Measurements from ENCODE around the gene RIPOR1.

The RIPOR1 gene, protein sequence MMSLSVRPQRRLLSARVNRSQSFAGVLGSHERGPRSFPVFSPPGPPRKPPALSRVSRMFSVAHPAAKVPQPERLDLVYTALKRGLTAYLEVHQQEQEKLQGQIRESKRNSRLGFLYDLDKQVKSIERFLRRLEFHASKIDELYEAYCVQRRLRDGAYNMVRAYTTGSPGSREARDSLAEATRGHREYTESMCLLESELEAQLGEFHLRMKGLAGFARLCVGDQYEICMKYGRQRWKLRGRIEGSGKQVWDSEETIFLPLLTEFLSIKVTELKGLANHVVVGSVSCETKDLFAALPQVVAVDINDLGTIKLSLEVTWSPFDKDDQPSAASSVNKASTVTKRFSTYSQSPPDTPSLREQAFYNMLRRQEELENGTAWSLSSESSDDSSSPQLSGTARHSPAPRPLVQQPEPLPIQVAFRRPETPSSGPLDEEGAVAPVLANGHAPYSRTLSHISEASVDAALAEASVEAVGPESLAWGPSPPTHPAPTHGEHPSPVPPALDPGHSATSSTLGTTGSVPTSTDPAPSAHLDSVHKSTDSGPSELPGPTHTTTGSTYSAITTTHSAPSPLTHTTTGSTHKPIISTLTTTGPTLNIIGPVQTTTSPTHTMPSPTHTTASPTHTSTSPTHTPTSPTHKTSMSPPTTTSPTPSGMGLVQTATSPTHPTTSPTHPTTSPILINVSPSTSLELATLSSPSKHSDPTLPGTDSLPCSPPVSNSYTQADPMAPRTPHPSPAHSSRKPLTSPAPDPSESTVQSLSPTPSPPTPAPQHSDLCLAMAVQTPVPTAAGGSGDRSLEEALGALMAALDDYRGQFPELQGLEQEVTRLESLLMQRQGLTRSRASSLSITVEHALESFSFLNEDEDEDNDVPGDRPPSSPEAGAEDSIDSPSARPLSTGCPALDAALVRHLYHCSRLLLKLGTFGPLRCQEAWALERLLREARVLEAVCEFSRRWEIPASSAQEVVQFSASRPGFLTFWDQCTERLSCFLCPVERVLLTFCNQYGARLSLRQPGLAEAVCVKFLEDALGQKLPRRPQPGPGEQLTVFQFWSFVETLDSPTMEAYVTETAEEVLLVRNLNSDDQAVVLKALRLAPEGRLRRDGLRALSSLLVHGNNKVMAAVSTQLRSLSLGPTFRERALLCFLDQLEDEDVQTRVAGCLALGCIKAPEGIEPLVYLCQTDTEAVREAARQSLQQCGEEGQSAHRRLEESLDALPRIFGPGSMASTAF

GRCh38 chr16:67528222-67528869 is at the start of gene RIPOR1:
Gene RIPOR1, plus strand, starts transcription at chr16:67528829. Its CDS starts 9,618 bp downstream, at chr16:67538447.
- peak within 1 kb of the TSS; percentile 60 for H3K4me3 ChIP-seq (ENCODE audit: low read depth, low read length)
- in situ Hi-C loops (cut with HindIII; ENCODE audit: low sequenced_read_pairs): no loop called here
- TF ChIP-seq CTCF (IDR thresholded peaks at IDR 0.05; ENCODE audit: low read depth, low read length): no peak
- DNase-seq (ENCODE audit: low read depth, low spot score): no peak

DNA sequence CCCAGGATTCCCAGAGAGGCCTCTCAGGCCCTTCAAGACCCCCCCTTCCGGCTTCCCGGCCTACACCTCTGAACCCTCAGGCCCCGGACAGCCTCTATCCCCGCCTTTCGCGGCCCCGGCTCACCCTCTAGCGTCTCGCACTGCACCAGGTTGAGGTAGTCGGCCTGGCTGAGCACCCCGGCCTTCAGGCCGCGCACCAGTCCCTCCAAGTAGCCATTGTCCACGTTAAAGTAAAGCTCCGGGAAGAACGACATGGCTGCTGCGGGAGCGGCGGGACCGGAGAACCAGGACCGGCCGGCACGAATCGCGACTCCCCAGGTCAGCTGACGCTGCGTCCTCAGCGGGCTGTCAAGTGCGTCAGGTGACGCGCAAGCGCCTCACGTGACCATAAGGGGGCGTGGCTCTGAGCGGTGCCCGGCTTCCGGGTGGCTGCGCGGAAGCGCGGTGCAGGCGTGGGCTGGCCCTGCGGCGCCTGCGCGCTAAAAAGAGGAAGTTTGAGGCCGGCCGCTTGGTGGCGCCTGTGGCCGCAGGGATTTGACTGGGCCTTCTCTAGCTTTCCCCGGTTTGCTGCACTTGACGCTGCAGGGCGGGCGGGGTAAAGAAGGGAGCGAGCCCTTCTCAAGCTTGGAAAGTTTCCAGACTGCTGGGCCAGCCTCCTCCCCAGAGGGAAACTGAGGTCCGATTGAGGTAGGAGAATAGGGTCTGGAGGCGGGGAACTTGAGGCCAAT is 47.6 kb upstream of the RIPOR1 start, which contains the start of gene ATP6V0D1:
TSS of gene ATP6V0D1 (minus strand) at position 325 of the 728 bp plus-strand sequence. CDS start at position 254, 71 bp downstream.
- peak; percentile 99 for DNase-seq (ENCODE audit: low read depth, low spot score)
- in situ Hi-C loops (cut with HindIII; ENCODE audit: low sequenced_read_pairs): no loop called here
- H3K4me3 ChIP-seq (ENCODE audit: low read depth, low read length): peak within 1 kb of the TSS; percentile 100
- peak; percentile 85 for TF ChIP-seq CTCF (IDR thresholded peaks at IDR 0.05; ENCODE audit: low read depth, low read length)

GRCh38 chr16:67481561-67482232 is 46.9 kb upstream of the RIPOR1 start:
- no peak for TF ChIP-seq CTCF (IDR thresholded peaks at IDR 0.05; ENCODE audit: low read depth, low read length)
- no peak for DNase-seq (ENCODE audit: low read depth, low spot score)
- H3K4me3 ChIP-seq (ENCODE audit: low read depth, low read length): peak overlapping the region; percentile 60
- in situ Hi-C loops (cut with HindIII; ENCODE audit: low sequenced_read_pairs): no loop called here

GRCh38 chr16:67482233-67482924 is 46.2 kb upstream of the RIPOR1 start:
- no peak for DNase-seq (ENCODE audit: low read depth, low spot score)
- TF ChIP-seq CTCF (IDR thresholded peaks at IDR 0.05; ENCODE audit: low read depth, low read length): no peak
- H3K4me3 ChIP-seq (ENCODE audit: low read depth, low read length): peak overlapping the region; percentile 60
- in situ Hi-C loops (cut with HindIII; ENCODE audit: low sequenced_read_pairs): no loop called here

DNA sequence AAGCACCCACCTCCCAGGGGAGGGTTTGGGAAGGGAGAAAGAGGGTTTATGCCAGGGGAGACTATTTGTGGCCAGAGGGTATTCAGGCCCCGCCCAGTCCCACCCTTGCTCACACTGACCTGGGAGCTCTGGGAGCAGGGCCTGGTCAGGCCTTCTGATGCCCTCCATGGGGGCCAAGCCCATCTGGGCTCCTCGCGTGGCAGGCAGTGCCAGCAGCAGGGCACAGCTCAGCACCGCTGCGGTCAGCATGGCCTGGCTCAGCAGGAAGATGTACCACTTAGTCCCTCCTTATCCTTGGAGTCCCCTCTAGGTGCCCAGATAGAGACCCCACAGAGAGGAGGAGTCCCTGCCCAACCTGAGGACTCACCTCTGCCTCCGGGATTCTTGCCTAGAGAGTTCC is 45.5 kb upstream of the RIPOR1 start, which contains the start of gene AGRP:
TSS of gene AGRP (minus strand) at position 398 of the 400 bp plus-strand sequence. CDS start at position 249, 149 bp downstream.
- no peak within 1 kb of the TSS for H3K4me3 ChIP-seq (ENCODE audit: low read depth, low read length)
- no peak for TF ChIP-seq CTCF (IDR thresholded peaks at IDR 0.05; ENCODE audit: low read depth, low read length)
- DNase-seq (ENCODE audit: low read depth, low spot score): no peak
- in situ Hi-C loops (cut with HindIII; ENCODE audit: low sequenced_read_pairs): no loop called here

Data from astrocyte of the spinal cord (primary cell).